GM19238 (cell line): ENCODE results near the gene TTYH1.
"Not testable (repeated sequence)": the region's sequence is repeated elsewhere in the genome, so short reads cannot be mapped to it uniquely, and the experiment has no call there.

Experiments used
- DNase-seq: peaks from one replicate; pipeline ENCODE4 v3.0.0; 2011; ENCODE audit warnings: low spot score; ENCODE audit not compliant: insufficient read length

TTYH1 gene

DNA sequence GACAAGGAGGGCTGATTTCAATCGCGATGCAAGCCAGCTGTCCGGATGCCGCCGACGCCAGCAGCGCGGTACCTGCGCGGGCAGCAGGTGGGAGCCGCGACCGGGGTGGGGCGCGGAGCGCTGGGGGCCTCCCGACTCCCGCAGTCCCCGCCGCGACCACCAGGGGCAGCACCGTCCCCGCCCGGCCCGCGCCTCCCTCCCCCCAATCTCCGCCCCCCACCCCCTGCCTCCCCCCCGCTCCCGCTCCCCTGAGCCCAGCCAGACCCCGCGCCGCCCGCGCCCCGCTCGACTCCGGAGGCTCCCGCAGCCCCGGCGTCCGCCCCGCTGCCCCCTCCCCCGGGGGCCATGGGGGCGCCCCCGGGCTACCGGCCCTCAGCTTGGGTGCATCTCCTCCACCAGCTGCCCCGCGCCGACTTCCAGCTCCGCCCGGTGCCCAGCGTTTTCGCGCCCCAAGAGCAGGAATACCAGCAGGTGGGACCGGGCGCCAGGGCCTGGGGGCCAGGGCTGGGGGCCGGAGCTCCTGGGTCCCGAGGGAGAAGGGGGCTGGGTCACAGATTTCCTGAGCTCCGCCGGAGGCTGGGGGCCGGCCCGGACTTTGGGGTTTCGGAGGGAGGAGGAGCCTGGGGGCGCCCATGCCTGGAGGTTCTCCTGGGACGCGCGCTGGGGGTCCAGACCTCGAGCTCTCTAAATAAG is at the start of gene TTYH1:
TTYH1 (plus strand) TSS at position 257 of the 693 bp plus-strand sequence; CDS start at position 346, 89 bp downstream.
- no peak for DNase-seq

DNA sequence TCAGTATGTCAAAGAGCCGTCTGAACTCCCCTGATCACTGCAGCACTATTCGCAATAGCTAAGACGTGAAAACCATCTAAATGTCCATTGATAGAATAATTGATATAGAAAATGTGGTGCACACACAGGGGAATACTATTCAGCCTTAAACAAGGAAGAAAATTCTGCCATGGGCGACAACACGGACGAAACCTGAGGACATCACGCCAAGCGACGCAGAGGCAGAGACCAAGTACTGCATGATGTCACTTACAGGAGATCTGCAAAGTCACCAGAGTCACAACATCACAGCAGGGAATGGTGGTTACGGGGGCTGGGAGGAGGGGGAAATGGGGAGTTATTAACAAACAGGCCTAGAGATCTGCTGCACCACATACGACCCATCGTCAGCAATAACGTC is 49.5 kb upstream of the TTYH1 start:
- DNase-seq: not testable (repeated sequence)

DNA sequence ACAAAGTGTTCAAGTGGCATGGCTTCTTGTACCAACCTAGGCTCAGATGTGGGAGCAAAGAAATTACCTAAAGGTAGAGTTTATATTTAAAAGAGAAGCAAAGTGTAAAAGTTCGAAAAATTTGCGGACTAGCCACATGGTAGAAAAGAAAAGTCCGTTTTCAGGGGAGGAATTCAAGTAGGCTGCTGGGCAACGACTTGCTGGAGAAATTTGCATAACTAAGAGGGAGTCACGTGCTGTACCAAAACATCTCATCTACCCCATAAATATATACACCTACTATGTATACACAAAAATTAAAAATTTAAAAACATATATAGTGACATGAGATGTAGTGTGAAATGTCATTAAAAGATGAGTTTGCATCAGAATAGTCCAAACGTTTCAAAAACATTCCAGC is 48.5 kb upstream of the TTYH1 start:
- DNase-seq: no peak

DNA sequence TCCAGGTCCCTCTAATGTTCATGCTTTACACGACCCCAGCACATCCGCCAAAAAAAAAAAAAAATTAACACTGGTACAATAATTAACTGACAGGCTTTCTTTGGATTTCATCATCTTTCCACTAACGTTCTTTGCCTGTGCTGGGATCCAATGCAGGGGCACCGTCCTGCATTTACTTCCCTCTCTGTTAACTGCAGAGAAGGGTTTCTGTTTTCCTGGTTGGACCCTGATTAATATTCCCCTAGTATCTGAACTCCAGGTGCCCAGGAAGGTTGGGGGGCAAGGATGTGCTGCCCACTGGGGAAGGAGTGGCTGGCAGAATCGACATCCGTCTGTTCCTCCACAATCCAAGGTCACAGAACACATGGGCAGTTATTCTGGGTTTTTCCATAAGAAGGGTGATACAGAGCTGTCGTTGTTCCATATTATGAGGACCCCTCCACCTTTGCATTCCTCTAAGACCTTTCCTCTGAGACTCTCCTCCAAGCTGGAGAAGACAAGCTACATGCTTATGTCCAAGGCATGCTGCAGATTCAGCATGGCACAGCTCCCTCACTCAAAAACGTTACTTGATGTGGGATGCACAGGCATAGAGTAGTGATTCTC is 46.1 kb upstream of the TTYH1 start:
- DNase-seq: no peak

DNA sequence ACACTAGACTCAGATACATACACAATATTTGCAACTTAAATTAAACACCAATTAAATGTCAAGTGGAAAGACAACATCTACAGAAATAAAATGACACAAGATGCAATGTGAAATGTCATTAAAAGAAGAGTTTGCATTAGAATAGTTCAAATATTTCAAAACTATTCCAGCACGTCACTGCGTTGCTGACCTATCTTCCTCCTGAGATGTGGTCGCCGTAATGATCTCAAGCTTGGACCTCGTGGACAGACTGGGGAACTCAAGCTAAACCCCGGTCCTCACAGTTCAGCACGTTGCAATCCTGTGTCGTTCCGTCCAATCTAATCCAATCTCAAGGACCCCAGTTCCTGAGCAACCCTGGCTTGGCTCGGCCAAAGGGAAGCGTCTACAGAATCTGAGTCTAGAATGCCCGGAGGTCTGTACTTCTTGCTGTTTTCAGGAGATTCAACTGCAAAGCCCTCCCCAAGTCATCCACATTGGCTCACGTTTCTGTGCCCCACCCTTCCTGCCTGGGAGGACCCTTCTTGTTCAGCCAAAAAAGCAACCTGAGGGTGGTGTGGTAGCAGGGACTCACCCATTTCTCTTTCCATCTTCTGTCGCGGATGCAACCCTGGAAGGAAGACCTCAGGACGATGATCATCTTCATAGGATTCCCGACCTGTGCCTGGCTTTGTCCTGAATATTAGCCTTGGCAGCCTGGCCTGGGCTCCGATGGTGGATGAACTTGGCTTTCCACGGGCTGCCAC is 45.4 kb upstream of the TTYH1 start:
- DNase-seq: not testable (repeated sequence)

DNA sequence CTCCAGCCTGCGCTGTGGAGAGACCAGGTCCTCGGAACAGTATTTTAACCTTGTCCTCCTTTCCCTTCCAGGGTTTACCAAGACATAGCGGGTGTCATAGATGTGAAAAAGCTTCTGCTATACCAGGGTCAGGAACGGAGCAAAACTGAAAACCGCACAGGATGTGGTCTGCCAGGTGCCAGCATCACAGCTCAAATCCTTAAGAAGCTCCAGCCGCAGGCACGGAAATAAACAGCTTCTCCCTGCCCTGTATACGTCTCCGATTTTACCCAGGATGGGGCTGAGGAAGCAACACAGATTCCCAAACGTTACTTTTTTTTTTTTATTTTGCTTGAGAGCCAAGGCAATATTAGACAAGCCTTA is 44.8 kb upstream of the TTYH1 start:
- DNase-seq: not testable (repeated sequence)

DNA sequence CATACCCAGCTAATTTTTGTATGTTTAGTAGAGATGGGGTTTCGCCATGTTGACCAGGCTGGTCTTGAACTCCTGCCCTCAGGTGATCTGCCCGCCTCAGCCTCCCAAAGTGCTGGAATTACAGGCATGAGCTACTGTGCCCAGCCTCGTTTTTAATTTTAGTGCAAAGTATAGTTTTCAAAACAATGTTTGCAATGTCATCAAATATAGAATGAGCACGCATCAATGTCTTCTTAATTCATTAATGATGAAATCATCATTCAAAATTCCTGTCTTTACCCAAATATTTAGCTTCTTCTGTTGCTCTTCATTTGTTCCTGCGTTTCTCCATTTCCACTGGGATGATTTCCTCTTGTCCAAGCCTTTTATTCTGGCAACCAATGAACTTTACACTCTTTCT is 43.8 kb upstream of the TTYH1 start:
- DNase-seq: not testable (repeated sequence)

DNA sequence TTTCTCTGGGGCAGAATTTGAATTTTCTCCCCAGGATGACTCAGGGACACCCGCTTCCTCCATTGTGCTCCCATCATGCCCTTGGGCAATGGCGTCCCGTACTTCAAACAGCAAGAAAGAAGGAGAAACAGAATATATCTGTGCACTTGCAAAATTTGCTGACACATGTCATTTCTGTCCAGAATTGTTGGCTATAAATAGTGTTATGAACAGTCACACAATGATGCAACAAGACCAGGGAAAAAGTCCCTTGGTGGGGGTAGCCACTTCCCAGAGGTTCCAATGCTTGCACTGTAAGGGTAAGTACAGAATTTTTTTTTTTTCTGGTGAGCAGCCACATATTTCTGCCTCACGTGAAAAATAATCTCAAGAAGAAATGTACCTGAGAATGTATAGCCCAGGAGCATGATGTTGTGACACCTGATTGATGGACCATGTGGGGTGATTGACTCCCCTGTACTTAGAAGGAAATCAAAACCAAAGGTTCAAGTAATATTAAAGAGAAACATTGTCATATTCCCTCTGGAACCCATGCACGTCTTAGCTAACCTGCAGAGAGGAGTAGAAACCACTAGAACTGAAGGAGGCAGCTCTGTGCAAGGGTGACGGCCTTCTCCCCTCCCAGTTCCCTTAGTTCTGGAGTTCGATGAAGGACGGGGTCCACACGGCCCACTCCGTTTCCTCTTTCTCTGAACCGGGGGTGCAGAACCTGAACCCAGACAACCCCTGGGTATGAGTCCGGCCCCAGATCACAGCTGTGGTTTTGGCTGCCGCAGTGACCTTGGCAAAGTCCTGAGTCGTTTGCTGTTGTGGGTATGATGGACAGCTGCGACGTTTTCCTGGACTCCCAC is 41.3 kb upstream of the TTYH1 start:
- DNase-seq: no peak

DNA sequence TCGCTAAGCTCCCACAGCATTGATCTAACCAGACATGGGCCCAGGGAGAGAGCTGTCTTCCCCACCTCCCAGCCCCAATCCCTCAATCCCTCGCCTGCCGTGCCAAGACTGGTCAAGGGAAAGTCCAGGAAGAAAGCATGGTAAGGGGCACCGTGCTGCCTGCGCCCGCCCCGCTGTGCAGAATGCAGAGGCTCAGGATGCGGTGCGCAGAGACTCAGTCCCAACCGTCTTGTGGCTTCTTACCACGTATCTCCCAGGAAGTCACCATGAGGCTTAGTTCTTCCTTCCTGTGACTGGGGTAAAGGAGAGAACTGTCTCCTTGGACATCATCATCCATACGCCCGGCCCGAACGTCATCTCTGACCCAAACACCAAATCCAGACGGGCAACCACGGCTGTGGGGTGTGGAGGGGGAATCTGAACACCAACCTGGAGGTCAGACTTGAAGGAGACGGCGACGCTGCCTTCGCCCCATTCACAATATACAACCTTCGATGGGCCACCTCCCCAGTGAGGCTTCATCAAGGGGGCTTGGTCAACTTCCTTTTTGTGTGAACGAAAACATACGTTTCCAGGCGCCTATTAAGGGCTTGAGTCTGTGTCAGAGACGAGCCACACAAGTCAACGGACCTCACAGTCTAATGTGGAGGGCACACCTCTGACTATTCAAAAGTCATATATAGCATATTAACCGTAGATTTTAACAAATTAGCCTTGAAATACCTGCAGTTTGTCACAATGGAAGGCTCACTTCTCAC is 39.9 kb upstream of the TTYH1 start:
- not testable (repeated sequence) for DNase-seq

DNA sequence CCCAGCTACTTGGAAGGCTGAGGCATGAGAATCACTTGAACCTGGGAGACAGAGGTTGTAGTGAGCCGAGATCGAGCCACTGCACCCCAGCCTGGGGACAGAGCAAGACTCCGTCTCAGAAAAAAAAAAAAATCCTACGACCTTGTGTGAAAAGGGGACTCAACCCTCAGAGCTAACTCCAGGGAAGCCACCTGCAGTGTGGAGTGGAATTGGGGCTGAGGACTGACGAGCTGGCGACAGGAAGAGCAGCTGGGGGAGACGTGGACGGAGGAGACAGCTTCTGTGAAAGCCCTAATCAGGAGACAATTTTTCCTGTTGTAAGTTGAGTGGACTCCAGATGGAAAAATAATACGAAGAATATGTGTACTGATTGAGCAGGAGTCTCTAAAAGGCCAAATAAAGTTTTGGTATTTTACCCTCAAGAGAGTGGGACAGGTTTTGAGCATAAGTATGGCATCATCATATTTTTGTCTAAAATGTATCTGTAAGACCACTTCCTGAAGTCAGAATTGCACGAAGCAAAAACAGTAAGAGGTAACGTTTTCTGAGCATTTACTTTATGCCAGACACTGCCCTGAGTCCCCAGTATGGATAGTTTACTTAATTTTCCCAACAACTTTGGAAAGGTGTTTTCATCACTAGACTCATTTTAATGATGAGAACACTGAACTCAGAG is 38.5 kb upstream of the TTYH1 start:
- no peak for DNase-seq

DNA sequence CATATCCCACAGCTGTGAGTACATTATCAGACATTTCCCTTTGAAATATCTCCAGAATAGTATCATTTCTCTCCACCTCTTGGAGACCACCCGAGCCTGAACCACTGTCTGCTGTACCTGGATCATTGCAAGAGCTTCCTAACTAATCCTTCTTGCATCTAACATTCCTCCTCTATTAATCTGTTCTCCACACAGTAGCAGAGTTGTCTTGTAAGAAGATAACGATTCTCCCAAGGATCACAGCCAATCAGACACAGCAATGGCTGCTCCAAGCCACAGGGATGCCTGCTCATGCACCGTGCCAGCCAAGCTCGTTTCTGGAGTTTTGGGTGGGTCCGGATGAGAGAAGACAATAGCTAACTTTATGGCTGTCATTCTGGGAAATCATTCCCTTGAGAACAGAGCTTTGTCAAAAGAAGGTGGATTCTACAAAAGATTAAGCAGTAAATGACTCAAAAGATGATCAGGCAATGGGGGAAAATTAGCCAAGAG is 36.0 kb upstream of the TTYH1 start:
- DNase-seq: no peak

DNA sequence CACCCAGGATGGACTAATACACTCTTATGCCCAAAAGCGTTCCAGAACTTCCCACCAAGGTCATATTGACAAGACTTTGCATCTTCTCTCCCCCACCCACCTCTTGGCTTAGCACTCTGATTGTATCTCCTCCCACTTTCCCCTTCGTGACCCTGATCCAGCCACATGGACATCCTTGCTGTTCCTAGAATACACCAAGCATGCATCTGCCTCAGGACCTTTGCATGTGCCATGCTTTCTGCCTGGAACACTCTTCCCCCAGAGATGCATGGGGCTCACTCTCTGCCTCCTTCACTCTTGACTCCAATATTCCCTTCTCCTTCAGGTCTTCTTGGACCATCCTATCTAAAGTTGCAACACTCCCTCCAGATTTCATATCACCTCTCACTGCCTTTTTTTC is 34.4 kb upstream of the TTYH1 start:
- DNase-seq: no peak

DNA sequence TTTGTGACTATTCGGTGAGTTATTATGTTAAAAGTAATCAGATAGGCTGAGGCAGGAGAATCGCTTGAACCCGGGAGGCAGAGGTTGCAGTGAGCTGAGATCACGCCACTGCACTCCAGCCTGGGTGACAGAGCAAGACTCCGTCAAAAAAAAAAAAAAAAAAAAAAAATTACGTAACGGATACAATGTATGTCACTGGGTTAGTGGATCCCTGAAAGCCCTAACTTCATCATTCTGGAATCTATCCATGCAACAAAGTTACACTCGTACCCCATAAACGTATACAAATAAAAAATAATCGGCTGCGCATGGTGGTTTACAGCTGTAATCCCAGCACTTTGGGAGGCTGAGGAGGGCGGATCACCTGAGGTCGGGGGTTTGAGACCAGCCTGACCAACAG is 33.2 kb upstream of the TTYH1 start:
- DNase-seq: not testable (repeated sequence)

DNA sequence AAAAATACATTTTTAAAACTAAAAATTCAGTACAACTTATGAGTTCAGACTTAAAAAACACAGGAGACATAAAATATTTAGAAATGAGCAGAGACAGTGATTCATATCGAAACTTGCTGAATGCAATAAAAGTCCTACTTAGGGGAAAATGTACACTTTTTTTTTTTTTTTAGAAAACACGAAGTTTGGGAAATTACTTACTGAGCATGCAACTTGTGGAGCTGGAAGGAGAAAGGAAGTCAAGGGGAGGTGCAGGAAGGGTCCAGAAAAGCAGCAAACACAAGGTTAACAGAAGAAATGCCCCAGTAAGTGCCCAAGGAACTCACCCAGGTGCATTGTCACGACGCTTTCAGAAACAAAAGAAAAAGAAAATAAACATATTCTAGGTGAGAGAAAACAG is 31.9 kb upstream of the TTYH1 start:
- DNase-seq: no peak

DNA sequence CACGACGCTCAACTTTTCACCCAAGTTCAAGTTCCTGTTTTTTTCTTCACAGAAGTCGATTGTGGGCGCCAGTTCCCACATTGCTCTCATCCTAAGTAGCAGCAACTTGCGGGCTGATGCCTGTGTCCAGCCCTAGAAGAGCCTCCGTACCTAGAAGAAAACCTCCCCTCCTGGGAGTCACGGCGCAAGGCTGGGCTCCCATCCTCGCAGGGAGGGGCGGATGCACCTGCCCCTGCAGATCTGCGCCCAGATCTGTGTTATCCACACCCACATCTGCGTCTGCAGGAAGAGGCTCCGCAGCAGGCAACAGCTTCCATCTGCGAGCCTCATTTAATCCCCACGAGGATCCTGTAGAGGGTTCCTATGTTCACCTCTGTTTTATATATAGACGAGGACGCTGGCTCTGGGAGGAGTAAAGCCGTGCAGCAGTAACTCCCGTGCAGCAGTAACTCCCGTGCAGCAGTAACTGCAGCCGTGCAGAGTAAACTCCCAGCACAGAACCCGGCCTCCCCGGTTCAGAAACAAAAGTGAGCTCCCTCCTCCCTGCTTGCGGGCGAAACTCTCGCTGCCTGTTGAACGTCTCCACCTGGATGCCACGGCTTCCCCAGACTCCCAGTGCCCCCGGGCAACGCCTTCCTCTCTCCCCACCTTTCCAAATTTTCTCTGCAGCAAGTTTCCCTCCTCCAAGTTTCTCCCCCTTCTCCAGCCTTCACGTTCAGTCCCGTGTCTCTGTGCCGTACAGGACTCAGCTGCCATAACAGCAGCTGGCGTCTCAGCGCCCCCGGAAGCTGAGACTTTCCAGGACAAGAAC is 27.1 kb upstream of the TTYH1 start:
- peak; percentile 50 for DNase-seq

DNA sequence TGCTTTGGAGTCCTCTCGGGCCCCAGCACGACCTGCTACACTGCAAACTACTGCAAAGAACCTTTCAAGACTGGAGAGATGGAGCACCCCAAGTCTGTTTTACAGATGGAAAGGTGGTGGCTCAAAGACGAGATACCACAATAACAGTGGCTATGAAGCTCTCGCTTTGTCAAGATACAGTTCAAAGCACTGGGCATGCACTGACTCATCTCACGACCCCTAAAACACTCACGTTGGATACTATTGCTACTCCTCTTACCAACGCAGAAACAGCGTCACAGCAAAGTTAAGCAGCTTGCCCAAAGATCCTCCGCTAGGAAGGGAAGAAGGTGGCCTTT is 26.5 kb upstream of the TTYH1 start:
- no peak for DNase-seq

DNA sequence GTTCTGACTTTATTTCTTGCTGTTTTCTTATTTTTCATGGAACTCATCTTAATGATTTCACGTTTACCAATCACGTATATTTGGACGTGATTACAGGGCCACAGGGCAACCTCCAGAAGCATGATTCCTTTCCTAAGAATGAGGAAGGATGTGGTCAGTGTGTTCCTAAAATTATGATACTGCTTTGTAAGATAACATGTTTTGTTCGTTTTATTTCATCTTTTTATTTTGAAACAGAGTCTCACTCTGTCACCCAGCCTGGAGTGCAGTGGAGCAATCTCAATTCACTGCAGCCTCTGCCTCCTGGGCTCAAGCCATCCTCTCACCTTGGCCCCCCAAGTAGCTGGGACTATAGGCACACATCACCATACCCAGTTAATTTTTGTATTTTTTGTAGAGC is 25.7 kb upstream of the TTYH1 start:
- DNase-seq: no peak

DNA sequence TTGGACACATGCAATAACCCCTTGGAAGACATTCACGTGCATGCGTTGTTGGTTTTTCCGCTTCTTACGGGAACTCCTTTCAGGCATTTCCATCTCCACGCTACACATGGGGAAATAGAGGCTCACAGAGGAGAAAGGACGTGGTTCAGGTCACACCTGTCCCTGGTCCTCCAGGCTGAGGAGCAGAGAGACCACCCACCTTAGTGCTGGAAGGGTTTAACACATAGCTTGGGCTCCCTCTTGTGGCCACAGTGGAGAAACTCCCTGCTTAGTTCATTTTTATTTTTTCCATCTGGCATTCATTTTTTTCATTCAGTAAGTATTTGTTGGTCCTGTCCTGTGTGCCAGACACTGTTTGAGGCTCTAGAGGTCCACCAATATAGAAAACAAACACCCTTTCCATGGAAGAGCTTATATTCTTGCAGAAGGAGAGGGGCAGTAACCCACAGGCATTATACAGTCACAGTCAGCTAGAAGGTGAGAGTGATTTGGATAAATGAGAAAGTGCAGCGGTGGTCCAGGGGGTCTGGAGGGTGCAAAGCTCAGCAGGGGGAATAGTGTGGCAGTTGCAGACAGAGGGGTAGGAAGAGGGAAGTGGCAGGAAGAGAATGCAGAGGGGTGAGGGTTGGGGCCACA is 24.2 kb upstream of the TTYH1 start:
- no peak for DNase-seq

DNA sequence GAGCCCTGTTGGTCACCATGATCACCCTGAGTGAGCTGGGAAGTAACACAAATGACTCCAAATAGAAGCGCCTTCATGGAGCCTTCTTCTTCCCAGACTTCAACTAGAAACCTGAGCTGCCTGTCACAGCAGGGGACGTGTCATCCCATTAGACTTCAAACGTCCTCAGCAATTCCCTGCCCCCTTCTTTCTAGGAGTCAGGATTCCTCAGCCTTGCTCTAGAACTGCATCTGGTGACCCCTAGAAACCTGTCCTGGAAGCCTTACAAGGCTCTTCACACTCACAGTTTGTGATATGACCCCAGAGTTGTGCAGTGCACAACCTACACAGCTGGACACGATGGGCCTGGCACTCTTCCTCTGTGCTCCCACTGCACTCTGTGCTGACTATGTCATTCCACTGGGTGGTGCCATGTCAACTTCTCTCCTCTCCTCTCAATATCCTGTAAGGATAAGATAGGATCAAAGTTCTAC is 23.6 kb upstream of the TTYH1 start:
- no peak for DNase-seq
